ENCODE results near the gene MEF2D. TPM values are rescaled to one million over a fixed set of nuclear protein-coding genes. Genes with fewer than 3 reads are reported as not detected.

The MEF2D gene
- total RNA-seq = 10 to 100 TPM; 13.3 to 17.1 (median 15.0) TPM
- long read RNA-seq, partial matches to known transcripts = 0 of 1 reads
- long read RNA-seq, other reads (novel, unspliced or antisense) = 1 of 1 reads

DNA sequence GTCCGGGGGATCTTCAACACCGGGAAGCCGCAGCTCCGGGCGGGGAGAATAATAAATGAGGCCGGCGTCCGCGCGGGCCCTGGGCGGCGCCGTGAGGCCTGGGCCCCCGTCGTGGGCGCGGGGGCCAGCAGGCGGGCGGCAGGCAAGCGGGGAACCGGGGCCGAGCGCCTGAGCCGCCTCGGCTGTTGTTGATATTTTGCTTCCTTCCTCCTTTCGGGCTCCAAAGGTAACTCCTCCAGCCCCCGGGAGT, at the start of gene MEF2D:
MEF2D (minus strand) TSS at position 233 of the 250 bp plus-strand sequence. CDS start 17,483 bp downstream, outside the sequence.
- no peak for ATAC-seq
- Histone ChIP-seq H3K4me3 (peak within 1 kb of the TSS; percentile 86 to 100 (median 91)), H3K9me3 (no peaks in the 10 kb centered on the region), H3K4me1 (peaks cover 2 to 60% (median 29%) of the 10 kb centered on the region in 4 donors), H3K27me3 (no peaks in the 10 kb centered on the region), H3K36me3 (no peaks in the 10 kb centered on the region), H3K27ac (peak within 1 kb of the TSS; percentile 98 to 100 (median 100))
- intact Hi-C loops (cut with DNase I) = no loop called here
- no CpG with 5 or more reads among the region's 27 CpGs for WGBS (ENCODE audit: insufficient coverage, low coverage, low lambda C conversion rate, missing lambda C conversion rate)
- DNase-seq = no peak
- peak; percentile 79 for TF ChIP-seq POLR2A (IDR thresholded peaks at IDR 0.05)
- TF ChIP-seq, protein P1, sequence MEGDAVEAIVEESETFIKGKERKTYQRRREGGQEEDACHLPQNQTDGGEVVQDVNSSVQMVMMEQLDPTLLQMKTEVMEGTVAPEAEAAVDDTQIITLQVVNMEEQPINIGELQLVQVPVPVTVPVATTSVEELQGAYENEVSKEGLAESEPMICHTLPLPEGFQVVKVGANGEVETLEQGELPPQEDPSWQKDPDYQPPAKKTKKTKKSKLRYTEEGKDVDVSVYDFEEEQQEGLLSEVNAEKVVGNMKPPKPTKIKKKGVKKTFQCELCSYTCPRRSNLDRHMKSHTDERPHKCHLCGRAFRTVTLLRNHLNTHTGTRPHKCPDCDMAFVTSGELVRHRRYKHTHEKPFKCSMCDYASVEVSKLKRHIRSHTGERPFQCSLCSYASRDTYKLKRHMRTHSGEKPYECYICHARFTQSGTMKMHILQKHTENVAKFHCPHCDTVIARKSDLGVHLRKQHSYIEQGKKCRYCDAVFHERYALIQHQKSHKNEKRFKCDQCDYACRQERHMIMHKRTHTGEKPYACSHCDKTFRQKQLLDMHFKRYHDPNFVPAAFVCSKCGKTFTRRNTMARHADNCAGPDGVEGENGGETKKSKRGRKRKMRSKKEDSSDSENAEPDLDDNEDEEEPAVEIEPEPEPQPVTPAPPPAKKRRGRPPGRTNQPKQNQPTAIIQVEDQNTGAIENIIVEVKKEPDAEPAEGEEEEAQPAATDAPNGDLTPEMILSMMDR (IDR thresholded peaks at IDR 0.05) = no peak

DNA sequence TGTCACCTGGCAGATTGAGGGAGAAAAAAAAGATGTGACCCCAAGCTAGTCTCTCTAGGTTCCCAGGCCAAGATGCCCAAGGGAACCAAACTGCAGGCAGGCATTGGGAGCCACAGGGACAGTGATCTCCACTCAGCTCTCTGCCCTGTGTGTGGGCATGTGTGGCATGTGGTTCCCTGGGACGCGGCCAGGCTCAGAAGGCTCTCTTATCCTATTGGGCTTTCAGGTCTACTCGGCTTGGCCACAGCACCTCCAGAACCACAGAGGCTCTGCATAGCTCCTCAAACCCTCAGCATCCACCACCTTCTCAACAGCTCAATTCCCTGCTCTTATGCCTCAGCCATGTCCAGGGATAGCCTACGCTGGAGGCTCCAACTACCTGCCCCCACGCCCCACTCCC, 49.8 kb upstream of the MEF2D start:
- H3K36me3 ChIP-seq = no peaks in the 10 kb centered on the region
- no peak for TF ChIP-seq POLR2A (IDR thresholded peaks at IDR 0.05)
- TF ChIP-seq, protein P1 (IDR thresholded peaks at IDR 0.05) = no peak
- H3K27me3 ChIP-seq = no peaks in the 10 kb centered on the region
- H3K4me1 ChIP-seq = no peaks in the 10 kb centered on the region
- intact Hi-C loops (cut with DNase I) = no loop called here
- ATAC-seq = no peak
- no peak overlapping the region for H3K4me3 ChIP-seq
- 83% methylated on average over 5 of the region's 5 CpGs for WGBS (ENCODE audit: insufficient coverage, low coverage, low lambda C conversion rate, missing lambda C conversion rate)
- DNase-seq = no peak
- no peaks in the 10 kb centered on the region for H3K9me3 ChIP-seq
- no peak overlapping the region for H3K27ac ChIP-seq

DNA sequence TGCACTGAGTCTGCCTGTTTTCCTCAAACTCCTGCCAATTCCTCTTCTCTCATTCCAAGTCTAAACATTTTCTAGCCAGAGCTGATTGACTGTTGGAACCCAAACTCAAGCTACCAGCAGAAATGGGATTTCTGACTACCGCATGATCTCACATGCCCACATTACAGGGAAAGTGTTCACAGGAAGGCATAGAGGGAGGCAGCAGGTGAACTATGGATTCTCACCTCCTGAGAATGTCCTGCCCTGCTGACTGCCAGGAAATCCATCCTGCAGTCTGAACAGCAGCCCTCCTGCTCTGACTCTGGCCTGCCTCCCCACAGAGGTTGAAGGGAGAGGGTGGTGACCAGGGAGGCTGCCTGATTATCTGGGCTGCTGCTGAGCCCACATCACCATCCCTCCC, 49.3 kb upstream of the MEF2D start:
- H3K36me3 ChIP-seq = no peaks in the 10 kb centered on the region
- intact Hi-C loops (cut with DNase I) = no loop called here
- 100% methylated on average over 1 of the region's 1 CpG for WGBS (ENCODE audit: insufficient coverage, low coverage, low lambda C conversion rate, missing lambda C conversion rate)

DNA sequence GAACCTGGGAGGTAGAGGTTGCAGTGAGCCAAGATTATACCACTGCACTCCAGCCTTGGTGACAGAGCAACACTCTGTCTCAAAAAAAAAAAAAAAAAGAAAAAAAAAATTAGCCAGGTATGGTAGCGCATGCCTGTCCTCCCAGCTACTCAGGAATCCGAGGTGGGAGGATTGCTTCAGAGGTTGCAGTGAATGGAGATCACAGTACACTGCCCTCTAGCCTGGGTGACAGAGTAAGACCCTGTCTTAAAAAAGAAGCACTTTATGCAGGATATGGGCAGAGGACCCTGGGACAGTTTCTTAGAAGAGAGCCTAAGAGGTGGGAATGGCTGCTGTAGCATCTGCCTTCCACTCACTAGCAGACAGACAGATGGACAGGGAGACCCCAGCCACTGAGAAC, 48.8 kb upstream of the MEF2D start:
- no peak for DNase-seq
- H3K27ac ChIP-seq = no peak overlapping the region
- intact Hi-C loops (cut with DNase I) = no loop called here
- H3K4me1 ChIP-seq = no peaks in the 10 kb centered on the region
- ATAC-seq = peak in 1 of 4 donors; percentile 9
- no peak overlapping the region for H3K4me3 ChIP-seq
- H3K27me3 ChIP-seq = no peaks in the 10 kb centered on the region
- 69% methylated on average over 2 of the region's 2 CpGs for WGBS (ENCODE audit: insufficient coverage, low coverage, low lambda C conversion rate, missing lambda C conversion rate)
- no peaks in the 10 kb centered on the region for H3K9me3 ChIP-seq
- no peaks in the 10 kb centered on the region for H3K36me3 ChIP-seq
- TF ChIP-seq, protein P1 (IDR thresholded peaks at IDR 0.05) = no peak
- TF ChIP-seq POLR2A (IDR thresholded peaks at IDR 0.05) = no peak

More for the DNA sequence above, 49.3 kb upstream of the MEF2D start:
- Histone ChIP-seq H3K4me3 (no peak overlapping the region), H3K4me1 (no peaks in the 10 kb centered on the region), H3K27ac (no peak overlapping the region), H3K9me3 (no peaks in the 10 kb centered on the region), H3K27me3 (no peaks in the 10 kb centered on the region)
- TF ChIP-seq, protein P1 (IDR thresholded peaks at IDR 0.05) = no peak
- TF ChIP-seq POLR2A (IDR thresholded peaks at IDR 0.05) = no peak
- ATAC-seq = no peak
- DNase-seq = no peak

DNA sequence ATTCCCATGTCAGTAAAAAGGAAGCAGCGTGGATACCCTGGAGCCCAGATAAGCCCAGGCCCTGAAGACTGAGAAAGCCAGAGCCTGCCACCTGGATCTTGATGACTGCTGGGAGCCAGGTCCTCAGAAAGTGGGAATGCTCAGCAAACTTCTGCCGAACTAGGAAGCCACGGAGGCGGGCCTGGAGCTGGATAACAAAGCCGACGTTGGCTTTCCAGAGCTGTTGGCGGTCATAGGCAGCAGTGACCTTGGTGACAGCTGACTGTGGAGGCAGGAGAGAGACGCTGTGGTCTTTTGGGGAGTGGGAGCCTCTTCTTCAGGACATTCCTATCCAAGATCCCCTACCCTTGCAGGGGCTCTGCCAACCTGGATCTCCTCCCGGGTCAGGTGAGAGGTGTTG, 47.4 kb upstream of the MEF2D start:
- Histone ChIP-seq H3K36me3 (no peaks in the 10 kb centered on the region), H3K4me3 (no peak overlapping the region), H3K4me1 (no peaks in the 10 kb centered on the region), H3K9me3 (no peaks in the 10 kb centered on the region), H3K27me3 (no peaks in the 10 kb centered on the region), H3K27ac (no peak overlapping the region)
- TF ChIP-seq, protein P1 (IDR thresholded peaks at IDR 0.05) = no peak
- no peak for TF ChIP-seq POLR2A (IDR thresholded peaks at IDR 0.05)
- intact Hi-C loops (cut with DNase I) = no loop called here
- no peak for ATAC-seq
- WGBS (ENCODE audit: insufficient coverage, low coverage, low lambda C conversion rate, missing lambda C conversion rate) = 67% methylated on average over 3 of the region's 9 CpGs
- no peak for DNase-seq

Data from right lobe of liver (tissue), 6 donors.